Karpas-422 (cell line): ENCODE results near the gene CLPTM1. TPM values are rescaled to one million over a fixed set of nuclear protein-coding genes. Genes with fewer than 3 reads are reported as not detected.

Experiments
- DNase-seq: peaks from one replicate; pipeline ENCODE4 v3.0.0-alpha.2; 2015
- H2AFZ ChIP-seq: fragments of 200-600 bp; sonication (generic); 2 replicates; pipeline ENCODE4 v1.6.1; 2014; ENCODE audit warnings: antibody characterized with exemption, low read length, mixed read lengths
- H3K27ac ChIP-seq: fragments of 200-600 bp; sonication (generic); 2 replicates; pipeline ENCODE4 v1.5.1; 2014; ENCODE audit warnings: mild to moderate bottlenecking, low read length, moderate library complexity
- H3K27me3 ChIP-seq: fragments of 200-600 bp; sonication (generic); 2 replicates; pipeline ENCODE4 v1.6.1; 2014; ENCODE audit warnings: low read length, mixed read lengths
- H3K36me3 ChIP-seq: fragments of 200-600 bp; sonication (generic); 2 replicates; pipeline ENCODE4 v1.6.1; 2014; ENCODE audit warnings: low read length, mixed read lengths; ENCODE audit not compliant: insufficient read depth
- H3K4me1 ChIP-seq: fragments of 200-600 bp; sonication (generic); 2 replicates; pipeline ENCODE4 v1.6.1; 2014; ENCODE audit warnings: mild to moderate bottlenecking, low read length, mixed read lengths
- H3K4me2 ChIP-seq: fragments of 200-600 bp; sonication (generic); 2 replicates; pipeline ENCODE4 v1.6.1; 2014; ENCODE audit warnings: low read length, low read depth, mild to moderate bottlenecking; ENCODE audit not compliant: poor library complexity, severe bottlenecking
- H3K4me3 ChIP-seq: fragments of 200-600 bp; sonication (generic); 2 replicates; pipeline ENCODE4 v1.5.1; 2014; ENCODE audit warnings: mild to moderate bottlenecking, antibody characterized with exemption, low read length, mixed read lengths
- H3K79me2 ChIP-seq: fragments of 200-600 bp; sonication (generic); 2 replicates; pipeline ENCODE4 v1.6.1; 2014; ENCODE audit warnings: mild to moderate bottlenecking, low read length, mixed read lengths
- H3K9ac ChIP-seq: fragments of 200-600 bp; sonication (generic); 2 replicates; pipeline ENCODE4 v1.6.0; 2014; ENCODE audit warnings: low read length
- H3K9me2 ChIP-seq: fragments of 200-600 bp; sonication (generic), shearing (Covaris generic); replicated peaks from 2 replicates; pipeline ENCODE4 v1.6.0; 2014; ENCODE audit warnings: mild to moderate bottlenecking, low read length, moderate library complexity; ENCODE audit not compliant: insufficient read depth
- H3K9me3 ChIP-seq: fragments of 300-700, 200-600 bp; sonication (generic); 2 replicates; pipeline ENCODE4 v1.6.1; 2014; ENCODE audit warnings: low read length, mixed read lengths
- H4K20me1 ChIP-seq: fragments of 200-600 bp; sonication (generic); 2 replicates; pipeline ENCODE4 v1.6.1; 2014; ENCODE audit warnings: mild to moderate bottlenecking, antibody characterized with exemption, low read length, low read depth; ENCODE audit not compliant: insufficient read depth
- total RNA-seq: library from RNA; depleted of rRNA; stranded (reverse); fragments of >200 nt; shearing (Covaris generic); gene quantifications from 2 replicates; pipeline ENCODE4 v1.2.3, GENCODE V29; 2014; ENCODE audit warnings: low replicate concordance

CLPTM1 gene
- total RNA-seq, 1 experiment from 2014 or later, result 19.7 TPM

- DNase-seq, result no peak
- Histone ChIP-seq H3K9ac (no peak overlapping the region), H2AFZ (no peak overlapping the region), H3K79me2 (peaks cover 4% of the 10 kb centered on the region), H3K4me1 (no peaks in the 10 kb centered on the region), H4K20me1 (no peaks in the 10 kb centered on the region), H3K36me3 (peaks cover 9% of the 10 kb centered on the region; the same call in 1 of the 2 replicates), H3K4me2 (no peak overlapping the region), H3K9me2 (no peaks in the 10 kb centered on the region), H3K9me3 (no peaks in the 10 kb centered on the region), H3K27ac (no peak overlapping the region), H3K4me3 (no peak overlapping the region), H3K27me3 (no peaks in the 10 kb centered on the region)
Measured at GRCh38 chr19:44974857-44975256, 19.7 kb downstream of the CLPTM1 start.

- H3K4me3 ChIP-seq, result no peak overlapping the region
- H4K20me1 ChIP-seq, result no peaks in the 10 kb centered on the region
- DNase-seq, result no peak
- H3K9ac ChIP-seq, result no peak overlapping the region
- H2AFZ ChIP-seq, result no peak overlapping the region
- H3K4me2 ChIP-seq, result no peak overlapping the region
- H3K36me3 ChIP-seq, result peaks cover 12% of the 10 kb centered on the region; the same call in 1 of the 2 replicates
- no peaks in the 10 kb centered on the region for H3K27me3 ChIP-seq
- H3K9me2 ChIP-seq, result no peaks in the 10 kb centered on the region
- H3K9me3 ChIP-seq, result no peaks in the 10 kb centered on the region
- no peaks in the 10 kb centered on the region for H3K4me1 ChIP-seq
- no peak overlapping the region for H3K27ac ChIP-seq
- no peaks in the 10 kb centered on the region for H3K79me2 ChIP-seq
Measured at GRCh38 chr19:44975444-44975843, 20.3 kb downstream of the CLPTM1 start.

- Histone ChIP-seq H3K4me1 (no peaks in the 10 kb centered on the region), H2AFZ (no peak overlapping the region), H3K36me3 (0 out of 2 replicates have a peak, but pooled peaks cover 11% of the 10 kb centered on the region), H3K27ac (no peak overlapping the region), H3K79me2 (no peaks in the 10 kb centered on the region), H3K9me2 (no peaks in the 10 kb centered on the region), H4K20me1 (no peaks in the 10 kb centered on the region), H3K9me3 (no peaks in the 10 kb centered on the region), H3K4me2 (no peak overlapping the region), H3K27me3 (no peaks in the 10 kb centered on the region), H3K9ac (no peak overlapping the region), H3K4me3 (no peak overlapping the region)
- no peak for DNase-seq
Measured at GRCh38 chr19:44984005-44984404, 28.8 kb downstream of the CLPTM1 start.

GRCh38 chr19:44985445-44985844, 30.3 kb downstream of the CLPTM1 start:
- H3K9me2 ChIP-seq, result no peaks in the 10 kb centered on the region
- no peak overlapping the region for H3K27ac ChIP-seq
- H3K4me3 ChIP-seq, result no peak overlapping the region
- no peak for DNase-seq
- no peaks in the 10 kb centered on the region for H4K20me1 ChIP-seq
- H3K36me3 ChIP-seq, result 0 out of 2 replicates have a peak, but pooled peaks cover 4% of the 10 kb centered on the region
- H3K9ac ChIP-seq, result no peak overlapping the region
- H3K27me3 ChIP-seq, result no peaks in the 10 kb centered on the region
- no peaks in the 10 kb centered on the region for H3K79me2 ChIP-seq
- H3K4me2 ChIP-seq, result no peak overlapping the region
- H3K4me1 ChIP-seq, result no peaks in the 10 kb centered on the region
- H3K9me3 ChIP-seq, result no peaks in the 10 kb centered on the region
- no peak overlapping the region for H2AFZ ChIP-seq

DNA sequence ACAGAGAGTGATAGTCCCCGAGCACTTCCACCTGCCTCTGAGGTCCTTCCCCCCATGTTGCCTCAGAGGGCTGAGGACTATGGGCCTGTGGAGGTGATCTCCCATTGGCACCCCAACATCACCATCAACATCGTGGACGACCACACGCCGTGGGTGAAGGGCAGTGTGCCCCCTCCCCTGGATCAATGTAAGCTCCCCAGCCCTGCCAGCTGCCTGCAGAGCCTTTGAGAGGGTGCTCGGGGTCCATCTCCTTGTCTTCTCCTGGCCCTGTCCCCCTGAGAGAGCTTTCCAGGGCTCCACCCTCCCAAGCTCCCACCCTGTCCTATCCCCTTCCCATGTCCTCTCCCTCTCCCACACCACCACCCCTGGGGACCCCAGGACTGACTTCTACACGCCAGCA, 31.2 kb downstream of the CLPTM1 start:
- peak; percentile 27 for DNase-seq
- Histone ChIP-seq H3K36me3 (0 out of 2 replicates have a peak, but pooled peaks cover 4% of the 10 kb centered on the region), H3K9ac (no peak overlapping the region)

GRCh38 chr19:44987148-44987675, 32.0 kb downstream of the CLPTM1 start:
- H3K36me3 ChIP-seq, result 0 out of 2 replicates have a peak, but pooled peaks cover 4% of the 10 kb centered on the region
- no peaks in the 10 kb centered on the region for H3K4me1 ChIP-seq
- no peak for DNase-seq
- no peak overlapping the region for H3K4me2 ChIP-seq
- H2AFZ ChIP-seq, result no peak overlapping the region
- H3K27ac ChIP-seq, result no peak overlapping the region
- no peak overlapping the region for H3K9ac ChIP-seq
- H3K27me3 ChIP-seq, result no peaks in the 10 kb centered on the region
- no peak overlapping the region for H3K4me3 ChIP-seq
- H3K9me2 ChIP-seq, result no peaks in the 10 kb centered on the region
- H3K9me3 ChIP-seq, result no peaks in the 10 kb centered on the region
- H3K79me2 ChIP-seq, result no peaks in the 10 kb centered on the region
- H4K20me1 ChIP-seq, result no peaks in the 10 kb centered on the region

More for the DNA sequence above, 31.2 kb downstream of the CLPTM1 start:
- H3K4me1 ChIP-seq, result no peaks in the 10 kb centered on the region
- no peak overlapping the region for H3K27ac ChIP-seq
- no peaks in the 10 kb centered on the region for H3K9me2 ChIP-seq
- H2AFZ ChIP-seq, result no peak overlapping the region
- H4K20me1 ChIP-seq, result no peaks in the 10 kb centered on the region
- no peaks in the 10 kb centered on the region for H3K79me2 ChIP-seq
- no peaks in the 10 kb centered on the region for H3K9me3 ChIP-seq
- no peak overlapping the region for H3K4me3 ChIP-seq
- no peak overlapping the region for H3K4me2 ChIP-seq
- H3K27me3 ChIP-seq, result no peaks in the 10 kb centered on the region

GRCh38 chr19:44988273-44988672, 33.1 kb downstream of the CLPTM1 start:
- no peak overlapping the region for H3K4me2 ChIP-seq
- H3K27ac ChIP-seq, result no peak overlapping the region
- no peak overlapping the region for H3K9ac ChIP-seq

GRCh38 chr19:44988896-44989556, 33.8 kb downstream of the CLPTM1 start:
- Histone ChIP-seq H4K20me1 (no peaks in the 10 kb centered on the region), H3K4me2 (no peak overlapping the region), H3K9me3 (no peaks in the 10 kb centered on the region), H3K27ac (no peak overlapping the region), H2AFZ (no peak overlapping the region), H3K36me3 (0 out of 2 replicates have a peak, but pooled peaks cover 4% of the 10 kb centered on the region), H3K79me2 (no peaks in the 10 kb centered on the region), H3K4me3 (no peak overlapping the region), H3K27me3 (no peaks in the 10 kb centered on the region), H3K9ac (no peak overlapping the region), H3K4me1 (no peaks in the 10 kb centered on the region), H3K9me2 (no peaks in the 10 kb centered on the region)
- DNase-seq, result peak; percentile 88

More at GRCh38 chr19:44988273-44988672, 33.1 kb downstream of the CLPTM1 start:
- no peaks in the 10 kb centered on the region for H3K79me2 ChIP-seq
- no peaks in the 10 kb centered on the region for H3K9me2 ChIP-seq
- no peaks in the 10 kb centered on the region for H3K4me1 ChIP-seq
- no peaks in the 10 kb centered on the region for H3K27me3 ChIP-seq
- H3K4me3 ChIP-seq, result no peak overlapping the region
- H2AFZ ChIP-seq, result no peak overlapping the region
- no peaks in the 10 kb centered on the region for H4K20me1 ChIP-seq
- H3K36me3 ChIP-seq, result 0 out of 2 replicates have a peak, but pooled peaks cover 4% of the 10 kb centered on the region
- no peaks in the 10 kb centered on the region for H3K9me3 ChIP-seq
- no peak for DNase-seq
